Stimulated activated CD8-positive, alpha-beta memory T cell treated with anti-CD3 and anti-CD28 coated beads, Interleukin-7, amount 100 ng/mL, for 4 hours (primary cell): Measurements from ENCODE around the gene SLIT3.
"Not testable (repeated sequence)": the region's sequence is repeated elsewhere in the genome, so short reads cannot be mapped to it uniquely, and the experiment has no call there.

ENCODE experiments used
- DNase-seq, 2 donors: peaks; one replicate each; pipeline ENCODE4 v3.0.0-alpha.2; 2020; ENCODE audit warnings: low read depth in 2 of 2

Gene SLIT3

DNA sequence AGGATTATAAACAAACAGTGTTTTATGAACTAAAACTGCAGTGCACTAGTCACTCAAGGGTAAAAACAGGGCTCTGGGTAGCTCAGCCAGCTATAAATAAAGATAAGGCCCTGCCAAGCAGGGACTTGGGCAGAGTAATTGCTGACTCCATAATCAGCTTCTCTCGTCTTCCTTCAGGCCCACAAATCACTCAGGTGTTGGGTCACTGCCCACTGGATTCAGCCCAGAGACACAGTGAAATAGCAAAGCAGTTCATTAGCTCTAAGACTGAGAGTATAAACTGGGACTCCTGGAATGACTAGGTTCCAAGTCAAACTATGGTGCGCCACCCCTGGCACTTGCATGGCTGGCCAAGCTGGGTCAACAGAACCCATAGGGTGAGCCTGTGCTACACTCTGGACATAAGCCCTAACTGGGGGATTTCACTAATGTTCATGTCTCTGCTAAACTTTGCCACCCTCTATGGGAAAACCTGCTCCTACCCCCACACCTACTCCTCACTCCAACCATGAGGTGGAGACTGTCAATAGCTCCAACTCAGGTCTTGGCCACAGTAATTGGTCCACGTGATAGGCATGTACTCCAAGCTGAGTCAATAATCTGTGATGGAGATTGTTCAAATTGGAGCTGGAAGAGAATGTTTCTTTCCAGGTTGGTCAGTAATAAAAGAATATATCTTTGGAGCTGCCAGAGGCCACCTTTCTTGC lies 158.5 kb downstream of the SLIT3 start:
- no peak for DNase-seq

- DNase-seq: not testable (repeated sequence)
Observed at GRCh38 chr5:169140215-169140614, 160.7 kb downstream of the SLIT3 start.

GRCh38 chr5:169139480-169140050 lies 161.4 kb downstream of the SLIT3 start:
- DNase-seq: no peak

GRCh38 chr5:169133531-169133930 lies 167.4 kb downstream of the SLIT3 start:
- DNase-seq: no peak

- DNase-seq: no peak
Observed at GRCh38 chr5:169132302-169132660, 168.7 kb downstream of the SLIT3 start.

DNA sequence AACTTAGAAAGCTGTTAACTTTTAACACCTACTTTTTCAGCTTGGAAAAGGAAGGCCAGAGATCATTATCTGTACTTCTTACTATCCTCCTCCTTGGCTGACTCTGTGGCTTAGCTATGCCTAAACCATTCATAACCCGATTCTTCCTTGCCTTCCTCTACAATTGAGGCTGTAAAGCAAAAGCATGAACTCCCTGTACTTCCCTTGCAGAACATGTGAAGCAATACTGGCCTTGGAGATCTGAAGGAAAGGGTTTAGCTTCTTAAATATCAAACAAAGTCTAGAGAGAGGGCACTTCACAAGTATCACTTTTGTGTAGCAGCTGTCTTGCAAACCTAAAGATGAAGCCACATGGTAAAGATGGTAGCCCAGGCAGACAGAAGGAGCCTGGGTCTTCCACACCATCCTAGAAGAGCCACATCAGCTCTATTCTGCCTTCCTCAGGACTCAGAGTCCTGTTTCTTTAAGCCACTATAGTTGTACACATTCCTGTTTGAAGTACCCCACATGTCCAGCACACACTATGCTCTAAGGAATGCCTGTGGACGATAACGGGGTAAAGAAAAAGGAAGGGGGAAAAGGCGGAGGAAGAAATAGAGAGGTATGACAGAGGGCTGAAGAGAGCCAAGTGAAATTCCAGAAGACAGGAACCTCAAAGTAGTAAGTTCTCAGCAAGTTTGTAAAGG lies 169.2 kb downstream of the SLIT3 start:
- no peak for DNase-seq

DNA sequence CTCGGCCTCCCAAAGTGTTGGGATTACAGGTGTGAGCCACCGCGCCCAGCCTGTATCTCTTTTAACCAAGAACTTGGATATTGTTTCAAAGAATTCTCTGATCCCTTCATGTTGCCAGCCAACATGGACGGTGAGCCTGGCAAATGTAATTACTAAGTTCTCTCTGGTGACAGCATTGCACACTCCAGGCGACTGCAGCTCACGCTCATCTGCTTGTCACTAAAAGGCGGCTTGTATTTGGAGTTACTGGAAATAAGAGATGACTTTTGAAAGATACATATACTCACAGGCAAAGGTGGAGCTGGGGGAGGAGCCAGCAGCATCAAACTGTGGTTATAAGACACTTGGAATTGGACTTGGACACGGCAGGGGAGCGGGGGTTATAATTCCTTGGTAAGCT lies 172.3 kb downstream of the SLIT3 start:
- DNase-seq: no peak

DNA sequence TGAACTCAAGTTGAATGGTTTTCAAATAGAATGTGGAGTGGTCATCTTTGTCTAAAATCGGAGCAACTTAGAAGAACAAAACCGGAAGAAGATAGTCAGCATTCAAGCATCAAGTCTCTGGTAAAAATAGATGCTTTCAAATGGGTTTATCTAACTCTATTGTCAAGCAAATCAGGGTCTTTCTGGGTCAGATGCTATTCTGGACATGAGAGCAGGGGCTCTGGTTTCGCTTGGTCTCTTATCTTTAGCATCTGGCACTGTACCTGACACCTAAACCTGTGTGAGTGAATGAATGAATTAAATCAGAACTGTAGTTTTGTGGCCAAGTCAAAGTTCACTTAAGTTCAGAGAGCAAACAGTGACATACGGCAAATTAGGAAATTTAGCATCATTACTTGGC lies 173.5 kb downstream of the SLIT3 start:
- no peak for DNase-seq

DNA sequence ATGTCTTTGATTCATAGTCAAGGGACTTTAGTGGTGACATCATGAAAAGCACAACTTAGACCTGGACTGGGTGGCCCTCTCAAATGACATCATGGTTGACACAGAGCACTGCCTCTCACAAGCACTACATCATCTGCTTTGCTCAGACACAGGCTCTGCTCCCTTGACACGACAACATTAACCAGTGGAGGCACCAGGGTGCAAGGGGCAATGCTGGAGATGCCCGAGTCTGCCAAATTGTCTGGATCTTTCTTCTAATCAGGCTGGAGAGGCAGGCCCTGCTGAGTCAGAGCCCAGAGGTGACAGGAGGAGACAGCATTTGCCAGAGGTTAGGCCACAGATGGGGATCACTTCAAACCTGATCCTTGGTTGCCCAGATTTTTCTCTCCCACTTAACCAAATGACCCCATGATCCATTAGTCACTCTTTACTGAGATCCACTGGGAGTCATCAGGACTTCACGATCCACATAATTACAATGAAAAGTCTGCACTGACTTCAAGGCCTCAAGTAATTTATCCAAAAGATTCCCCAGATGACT lies 174.4 kb downstream of the SLIT3 start:
- no peak for DNase-seq

GRCh38 chr5:169125571-169125970 lies 175.4 kb downstream of the SLIT3 start:
- DNase-seq: no peak

DNA sequence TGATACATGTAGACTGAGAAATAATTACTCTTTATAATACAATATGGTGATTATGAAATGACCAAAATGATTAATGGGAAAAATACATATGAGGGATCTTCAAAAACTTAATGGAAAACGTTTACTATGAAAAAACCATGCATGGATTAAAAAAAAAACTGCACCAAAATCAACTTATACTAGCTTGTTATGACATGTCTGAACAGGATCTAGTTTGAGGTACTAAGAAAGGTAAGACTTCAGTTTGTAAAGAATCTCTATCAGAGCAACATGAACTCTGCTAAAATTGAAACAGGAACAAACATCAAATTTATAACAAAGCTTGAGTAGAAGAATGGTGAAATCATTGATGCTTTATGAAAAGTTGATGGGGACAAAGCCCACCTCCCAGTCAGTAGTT lies 178.0 kb downstream of the SLIT3 start:
- no peak for DNase-seq

DNA sequence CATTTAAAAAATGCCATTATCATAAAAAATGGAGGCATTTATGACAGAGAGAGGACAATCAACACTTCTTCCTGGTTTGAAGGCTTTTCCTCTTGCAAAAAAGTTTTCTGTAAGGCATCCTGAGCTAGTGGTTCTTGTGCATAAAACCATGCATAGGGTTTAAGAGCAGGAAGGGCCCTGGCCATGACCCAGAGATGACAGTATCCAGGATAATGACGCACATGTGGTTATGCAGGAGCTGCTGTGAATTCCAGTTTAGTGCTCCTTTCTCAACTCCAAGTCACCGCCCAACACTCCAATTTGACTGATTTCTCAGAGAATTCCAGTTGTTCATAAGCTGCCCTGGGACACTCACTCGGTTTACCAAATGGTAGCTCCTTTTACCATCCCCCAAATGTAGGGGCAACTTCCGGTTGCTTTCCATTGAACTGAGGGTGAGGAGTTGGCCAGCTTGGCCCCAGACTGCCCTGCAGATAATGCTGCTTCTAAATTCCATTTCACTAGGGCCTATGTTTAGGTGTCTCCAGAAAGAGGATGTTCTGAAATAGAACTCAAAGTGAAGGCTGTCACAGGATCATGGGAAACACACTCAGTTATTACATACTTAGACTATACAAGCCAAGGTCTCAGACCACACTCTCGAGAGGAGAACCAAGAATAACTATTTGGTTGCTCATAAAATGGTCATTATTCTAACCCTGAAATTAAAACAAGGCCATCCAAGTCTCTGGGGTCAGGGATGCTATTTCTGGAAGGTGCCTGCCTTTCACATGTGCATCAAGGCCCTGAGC lies 179.1 kb downstream of the SLIT3 start:
- DNase-seq: no peak

GRCh38 chr5:169119288-169120048 lies 181.5 kb downstream of the SLIT3 start:
- no peak for DNase-seq

GRCh38 chr5:169116961-169117461 lies 183.9 kb downstream of the SLIT3 start:
- no peak for DNase-seq

- DNase-seq: no peak
Observed at GRCh38 chr5:169115461-169116124, 185.3 kb downstream of the SLIT3 start.

DNA sequence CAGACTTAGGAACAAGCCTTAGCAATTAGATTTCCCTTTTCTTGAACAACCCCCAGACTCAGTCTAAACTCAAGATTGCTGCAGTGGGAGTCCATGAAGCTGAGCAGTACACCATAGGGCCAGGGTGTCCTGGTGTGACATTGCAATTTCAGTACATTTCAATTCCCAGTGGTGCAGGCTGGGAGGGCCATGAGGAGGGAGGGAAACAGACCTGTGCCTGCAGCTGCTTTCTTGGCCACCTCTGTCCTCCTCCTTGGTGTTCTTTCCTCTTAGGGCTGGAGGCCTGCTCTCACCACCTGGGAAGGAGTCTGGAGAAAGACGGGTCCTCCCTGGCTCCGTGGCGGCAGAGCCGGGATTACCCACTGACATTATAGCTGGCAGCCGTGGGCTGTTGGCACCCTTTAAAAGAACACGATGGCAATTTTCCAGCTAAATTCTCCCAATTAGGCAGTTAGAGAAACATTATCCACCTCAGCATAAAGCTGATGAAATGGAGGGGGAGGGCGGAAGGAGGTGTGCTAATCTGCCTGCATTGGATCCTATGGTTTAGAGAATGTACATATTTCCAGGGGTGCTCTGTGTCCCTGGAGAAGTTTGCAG lies 186.4 kb downstream of the SLIT3 start:
- DNase-seq: no peak

DNA sequence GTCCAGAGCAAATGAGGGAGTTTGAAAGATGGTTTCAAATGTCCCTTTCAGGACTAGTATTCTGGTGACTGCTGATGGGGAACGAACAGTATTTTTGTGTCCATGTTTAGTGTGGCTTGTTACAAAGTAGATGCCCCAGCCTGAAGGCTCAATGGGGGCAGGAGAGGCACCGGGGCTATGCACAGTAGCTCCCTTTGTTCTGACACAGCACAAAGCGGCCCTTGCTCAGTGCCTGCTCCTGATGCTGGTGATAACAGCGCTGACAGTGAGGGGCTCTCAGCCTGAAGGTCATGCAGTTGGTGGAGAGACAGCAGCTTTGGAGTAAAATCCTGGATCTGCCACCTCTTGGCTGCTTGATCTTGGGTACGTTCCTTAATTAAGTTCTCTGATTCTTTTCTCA lies 188.9 kb downstream of the SLIT3 start:
- no peak for DNase-seq

DNA sequence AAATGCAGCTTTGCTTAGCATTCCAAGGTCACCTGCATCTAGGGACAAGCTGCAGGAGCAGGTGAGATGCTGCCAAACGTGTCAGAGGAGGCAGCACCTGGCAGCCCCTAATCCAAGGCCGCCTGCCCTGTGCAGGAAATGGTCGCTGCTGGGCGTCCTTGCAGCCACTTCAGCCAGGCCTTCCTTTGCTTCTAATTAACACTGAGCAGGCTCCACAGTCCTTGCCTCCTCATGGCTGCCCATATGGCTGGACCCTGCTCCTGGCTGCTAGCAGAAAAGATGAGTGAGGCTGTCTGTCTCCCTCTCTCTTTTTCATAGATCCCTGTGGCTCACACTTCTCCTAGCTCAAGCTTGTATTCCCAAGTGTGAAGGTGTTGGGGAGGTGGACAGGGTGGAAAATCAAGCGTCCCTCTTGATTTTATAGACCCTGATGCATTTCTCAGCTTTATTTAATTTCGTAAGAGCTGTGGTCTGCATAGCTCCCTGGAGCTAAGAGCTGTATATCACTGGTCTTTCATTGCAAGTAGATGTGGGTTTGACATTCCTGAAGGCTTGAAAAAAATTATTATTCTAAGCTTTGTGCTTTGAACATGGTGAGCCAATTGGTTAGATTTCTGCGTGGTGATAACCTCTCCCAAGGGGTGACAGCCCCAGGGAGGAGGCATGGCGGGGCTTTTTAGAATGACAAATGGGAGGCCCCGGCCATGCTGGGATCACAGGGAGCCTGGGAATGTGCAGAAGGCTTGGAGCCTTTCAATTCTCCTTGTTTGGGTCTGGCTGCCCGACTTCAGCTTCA lies 193.8 kb downstream of the SLIT3 start:
- no peak for DNase-seq

- not testable (repeated sequence) for DNase-seq
Observed at GRCh38 chr5:169105582-169105981, 195.4 kb downstream of the SLIT3 start.
